Measurements from ENCODE around the gene KDM5B. TPM values are rescaled to one million over a fixed set of nuclear protein-coding genes. Genes with fewer than 3 reads are reported as not detected.

The KDM5B gene
- total and polyA plus RNA-seq, 2 experiments from 2014 or later, result 141 to 165 TPM

GRCh38 chr1:202794051-202794740 lies 14.0 kb downstream of the KDM5B start:
- H3K27me3 ChIP-seq, result no peaks in the 10 kb centered on the region
- no peak overlapping the region for H3K27ac ChIP-seq
- DNase-seq (ENCODE audit: low read depth in 1 of 2, low spot score in 1 of 2), result no peak
- no peak overlapping the region for H3K4me3 ChIP-seq
- H3K36me3 ChIP-seq, result no peaks in the 10 kb centered on the region
- H3K9me3 ChIP-seq (ENCODE audit: low read depth), result no peaks in the 10 kb centered on the region
- no peak for TF ChIP-seq CTCF (IDR thresholded peaks at IDR 0.05; ENCODE audit: low read depth, low read length)
- peaks cover 17% of the 10 kb centered on the region for H3K4me1 ChIP-seq (ENCODE audit: low read depth)

DNA sequence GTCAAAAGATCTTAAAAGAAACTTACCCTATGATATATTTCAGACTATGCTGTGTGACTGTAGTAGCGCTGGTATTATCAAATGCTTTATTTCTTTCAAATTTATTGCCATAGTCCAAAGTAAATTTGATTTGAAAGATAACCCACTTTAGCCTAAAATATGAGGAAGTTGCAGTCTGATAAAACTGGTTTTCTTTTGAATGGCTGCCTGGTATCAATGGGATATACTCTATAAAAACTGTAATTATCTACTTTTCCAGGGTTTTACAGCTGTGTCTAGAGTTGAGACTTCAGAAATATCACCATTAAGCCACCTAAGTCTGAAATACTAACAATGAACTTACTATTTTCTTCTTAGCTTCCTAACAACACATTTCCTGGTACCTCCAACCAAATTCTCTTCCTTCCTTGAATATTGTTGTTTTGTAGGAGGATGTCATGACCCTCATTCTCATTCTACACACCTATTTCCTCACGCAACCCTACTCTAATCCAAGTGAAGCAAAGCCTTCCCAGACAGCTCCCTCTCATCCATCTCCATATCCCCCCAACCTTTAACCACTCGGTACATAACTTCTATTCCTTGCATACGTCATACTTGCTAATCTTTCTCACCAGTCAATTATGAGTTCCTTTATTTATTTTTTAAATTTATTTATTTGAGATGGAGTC lies 17.0 kb downstream of the KDM5B start:
- H3K9me3 ChIP-seq (ENCODE audit: low read depth), result no peaks in the 10 kb centered on the region
- H3K27ac ChIP-seq, result peak overlapping the region; percentile 2
- TF ChIP-seq CTCF (IDR thresholded peaks at IDR 0.05; ENCODE audit: low read depth, low read length), result no peak
- H3K36me3 ChIP-seq, result no peaks in the 10 kb centered on the region
- no peak overlapping the region for H3K4me3 ChIP-seq
- peaks cover 17% of the 10 kb centered on the region for H3K4me1 ChIP-seq (ENCODE audit: low read depth)
- no peaks in the 10 kb centered on the region for H3K27me3 ChIP-seq
- DNase-seq (ENCODE audit: low read depth in 1 of 2, low spot score in 1 of 2), result no peak

DNA sequence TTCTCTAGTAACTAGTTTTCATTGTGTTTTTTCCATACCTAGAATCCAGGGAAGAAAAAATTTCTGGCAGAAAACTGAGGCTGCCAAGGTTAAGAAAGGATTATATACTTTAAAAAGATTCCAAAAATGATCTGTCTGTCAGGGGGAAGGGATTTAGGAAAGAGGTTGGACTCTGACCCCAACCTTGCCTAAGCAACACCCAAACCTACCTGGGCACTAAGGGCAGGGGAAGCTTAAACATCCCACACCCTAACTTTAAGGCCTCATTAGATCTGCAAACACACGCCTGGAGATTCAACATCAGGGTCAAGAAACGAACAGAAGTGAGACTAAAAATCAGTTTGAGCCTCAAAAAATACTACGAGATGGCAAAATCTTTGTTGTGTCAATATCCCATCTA lies 19.4 kb downstream of the KDM5B start:
- no peak overlapping the region for H3K4me3 ChIP-seq
- TF ChIP-seq CTCF (IDR thresholded peaks at IDR 0.05; ENCODE audit: low read depth, low read length), result no peak
- H3K36me3 ChIP-seq, result no peaks in the 10 kb centered on the region
- peaks cover 17% of the 10 kb centered on the region for H3K4me1 ChIP-seq (ENCODE audit: low read depth)
- H3K9me3 ChIP-seq (ENCODE audit: low read depth), result no peaks in the 10 kb centered on the region
- DNase-seq (ENCODE audit: low read depth in 1 of 2, low spot score in 1 of 2), result no peak
- H3K27me3 ChIP-seq, result no peaks in the 10 kb centered on the region
- H3K27ac ChIP-seq, result no peak overlapping the region

DNA sequence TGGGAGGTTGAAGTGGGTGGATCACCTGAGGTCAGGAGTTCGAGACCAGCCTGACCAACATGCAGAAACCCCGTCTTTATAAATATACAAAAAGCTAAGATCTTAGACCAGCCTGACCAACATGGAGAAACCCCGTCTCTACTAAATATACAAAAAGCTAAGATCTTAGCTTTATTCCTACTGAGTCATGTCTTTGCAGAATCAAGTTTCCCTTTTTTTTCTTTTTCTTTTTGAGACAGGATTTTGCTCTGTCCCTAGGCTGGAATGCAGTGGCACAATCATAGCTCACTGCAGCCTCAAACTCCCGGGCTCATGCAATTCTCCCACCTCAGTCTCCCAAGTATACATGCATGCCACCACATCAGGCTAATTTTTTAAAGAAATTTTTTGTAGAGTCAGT lies 21.4 kb downstream of the KDM5B start:
- peaks cover 11% of the 10 kb centered on the region for H3K4me1 ChIP-seq (ENCODE audit: low read depth)
- no peaks in the 10 kb centered on the region for H3K36me3 ChIP-seq
- DNase-seq (ENCODE audit: low read depth in 1 of 2, low spot score in 1 of 2), result no peak
- no peaks in the 10 kb centered on the region for H3K9me3 ChIP-seq (ENCODE audit: low read depth)
- no peak overlapping the region for H3K4me3 ChIP-seq
- no peak for TF ChIP-seq CTCF (IDR thresholded peaks at IDR 0.05; ENCODE audit: low read depth, low read length)
- no peaks in the 10 kb centered on the region for H3K27me3 ChIP-seq
- H3K27ac ChIP-seq, result no peak overlapping the region

- Histone ChIP-seq H3K27me3 (no peaks in the 10 kb centered on the region), H3K4me3 (no peak overlapping the region), H3K36me3 (peaks cover 2% of the 10 kb centered on the region), H3K9me3 (ENCODE audit: low read depth) (no peaks in the 10 kb centered on the region), H3K4me1 (ENCODE audit: low read depth) (no peaks in the 10 kb centered on the region), H3K27ac (no peak overlapping the region)
- no peak for DNase-seq (ENCODE audit: low read depth in 1 of 2, low spot score in 1 of 2)
- TF ChIP-seq CTCF (IDR thresholded peaks at IDR 0.05; ENCODE audit: low read depth, low read length), result no peak
Measured at GRCh38 chr1:202781180-202781579, 27.0 kb downstream of the KDM5B start.
